Measurements from ENCODE around the gene MUC5B.

MUC5B gene

GRCh38 chr11:1305501-1306056 lies 82.7 kb downstream of the MUC5B start:
- no peak for TF ChIP-seq FOXP2 (optimal IDR thresholded peaks at IDR 0.05; ENCODE audit: borderline replicate concordance, extremely low read depth, extremely low read length, insufficient read depth)
- TF ChIP-seq SIN3A (IDR thresholded peaks at IDR 0.05; ENCODE audit: borderline replicate concordance, insufficient read depth, low read length): no peak
- no peak for TF ChIP-seq POLR2AphosphoS5 (IDR thresholded peaks at IDR 0.05; ENCODE audit: low read depth, low read length)
- TF ChIP-seq, protein P1, sequence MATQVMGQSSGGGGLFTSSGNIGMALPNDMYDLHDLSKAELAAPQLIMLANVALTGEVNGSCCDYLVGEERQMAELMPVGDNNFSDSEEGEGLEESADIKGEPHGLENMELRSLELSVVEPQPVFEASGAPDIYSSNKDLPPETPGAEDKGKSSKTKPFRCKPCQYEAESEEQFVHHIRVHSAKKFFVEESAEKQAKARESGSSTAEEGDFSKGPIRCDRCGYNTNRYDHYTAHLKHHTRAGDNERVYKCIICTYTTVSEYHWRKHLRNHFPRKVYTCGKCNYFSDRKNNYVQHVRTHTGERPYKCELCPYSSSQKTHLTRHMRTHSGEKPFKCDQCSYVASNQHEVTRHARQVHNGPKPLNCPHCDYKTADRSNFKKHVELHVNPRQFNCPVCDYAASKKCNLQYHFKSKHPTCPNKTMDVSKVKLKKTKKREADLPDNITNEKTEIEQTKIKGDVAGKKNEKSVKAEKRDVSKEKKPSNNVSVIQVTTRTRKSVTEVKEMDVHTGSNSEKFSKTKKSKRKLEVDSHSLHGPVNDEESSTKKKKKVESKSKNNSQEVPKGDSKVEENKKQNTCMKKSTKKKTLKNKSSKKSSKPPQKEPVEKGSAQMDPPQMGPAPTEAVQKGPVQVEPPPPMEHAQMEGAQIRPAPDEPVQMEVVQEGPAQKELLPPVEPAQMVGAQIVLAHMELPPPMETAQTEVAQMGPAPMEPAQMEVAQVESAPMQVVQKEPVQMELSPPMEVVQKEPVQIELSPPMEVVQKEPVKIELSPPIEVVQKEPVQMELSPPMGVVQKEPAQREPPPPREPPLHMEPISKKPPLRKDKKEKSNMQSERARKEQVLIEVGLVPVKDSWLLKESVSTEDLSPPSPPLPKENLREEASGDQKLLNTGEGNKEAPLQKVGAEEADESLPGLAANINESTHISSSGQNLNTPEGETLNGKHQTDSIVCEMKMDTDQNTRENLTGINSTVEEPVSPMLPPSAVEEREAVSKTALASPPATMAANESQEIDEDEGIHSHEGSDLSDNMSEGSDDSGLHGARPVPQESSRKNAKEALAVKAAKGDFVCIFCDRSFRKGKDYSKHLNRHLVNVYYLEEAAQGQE (IDR thresholded peaks at IDR 0.05; ENCODE audit: insufficient read depth in 1 of 2, low read depth in 2 of 2, low read length in 2 of 2): no peak

GRCh38 chr11:1306186-1307162 lies 83.6 kb downstream of the MUC5B start:
- no peak for TF ChIP-seq TAF1 (IDR thresholded peaks at IDR 0.05; ENCODE audit: borderline replicate concordance, insufficient read depth, low read length)
- no peak for TF ChIP-seq POLR2AphosphoS5 (IDR thresholded peaks at IDR 0.05; ENCODE audit: low read depth, low read length)
- TF ChIP-seq, protein P1 (IDR thresholded peaks at IDR 0.05; ENCODE audit: insufficient read depth in 1 of 2, low read depth in 2 of 2, low read length in 2 of 2): no peak
- TF ChIP-seq SIN3A (IDR thresholded peaks at IDR 0.05; ENCODE audit: borderline replicate concordance, insufficient read depth, low read length): no peak
- no peak for TF ChIP-seq FOXP2 (optimal IDR thresholded peaks at IDR 0.05; ENCODE audit: borderline replicate concordance, extremely low read depth, extremely low read length, insufficient read depth)

- no peak for TF ChIP-seq POLR2AphosphoS5 (IDR thresholded peaks at IDR 0.05; ENCODE audit: low read depth, low read length)
- TF ChIP-seq, protein P1 (IDR thresholded peaks at IDR 0.05; ENCODE audit: insufficient read depth in 1 of 2, low read depth in 2 of 2, low read length in 2 of 2): no peak
- TF ChIP-seq SIN3A (IDR thresholded peaks at IDR 0.05; ENCODE audit: borderline replicate concordance, insufficient read depth, low read length): no peak
- no peak for TF ChIP-seq TAF1 (IDR thresholded peaks at IDR 0.05; ENCODE audit: borderline replicate concordance, insufficient read depth, low read length)
- no peak for TF ChIP-seq FOXP2 (optimal IDR thresholded peaks at IDR 0.05; ENCODE audit: borderline replicate concordance, extremely low read depth, extremely low read length, insufficient read depth)
Observed at GRCh38 chr11:1307163-1307870, 84.5 kb downstream of the MUC5B start.

GRCh38 chr11:1307998-1308742 lies 85.3 kb downstream of the MUC5B start:
- no peak for TF ChIP-seq FOXP2 (optimal IDR thresholded peaks at IDR 0.05; ENCODE audit: borderline replicate concordance, extremely low read depth, extremely low read length, insufficient read depth)
- TF ChIP-seq POLR2AphosphoS5 (IDR thresholded peaks at IDR 0.05; ENCODE audit: low read depth, low read length): no peak
- TF ChIP-seq, protein P1 (IDR thresholded peaks at IDR 0.05; ENCODE audit: insufficient read depth in 1 of 2, low read depth in 2 of 2, low read length in 2 of 2): no peak
- TF ChIP-seq TAF1 (IDR thresholded peaks at IDR 0.05; ENCODE audit: borderline replicate concordance, insufficient read depth, low read length): no peak
- TF ChIP-seq SIN3A (IDR thresholded peaks at IDR 0.05; ENCODE audit: borderline replicate concordance, insufficient read depth, low read length): no peak
